HG03469 (cell line): ENCODE measurements around the gene VAMP5.
A peak's percentile ranks its signal among the peaks of the same experiment; 100 is the strongest.
"Not testable (repeated sequence)": the region's sequence is repeated elsewhere in the genome, so short reads cannot be mapped to it uniquely, and the experiment has no call there.

Experiments
- ATAC-seq: cut with Tn5 transposase; IDR thresholded peaks from one replicate; pipeline ENCODE4 v1.9.1; 2021; ENCODE audit warnings: mild to moderate bottlenecking, moderate library complexity, moderate number of reproducible peaks; ENCODE audit not compliant: unreplicated experiment

The VAMP5 gene, protein sequence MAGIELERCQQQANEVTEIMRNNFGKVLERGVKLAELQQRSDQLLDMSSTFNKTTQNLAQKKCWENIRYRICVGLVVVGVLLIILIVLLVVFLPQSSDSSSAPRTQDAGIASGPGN

DNA sequence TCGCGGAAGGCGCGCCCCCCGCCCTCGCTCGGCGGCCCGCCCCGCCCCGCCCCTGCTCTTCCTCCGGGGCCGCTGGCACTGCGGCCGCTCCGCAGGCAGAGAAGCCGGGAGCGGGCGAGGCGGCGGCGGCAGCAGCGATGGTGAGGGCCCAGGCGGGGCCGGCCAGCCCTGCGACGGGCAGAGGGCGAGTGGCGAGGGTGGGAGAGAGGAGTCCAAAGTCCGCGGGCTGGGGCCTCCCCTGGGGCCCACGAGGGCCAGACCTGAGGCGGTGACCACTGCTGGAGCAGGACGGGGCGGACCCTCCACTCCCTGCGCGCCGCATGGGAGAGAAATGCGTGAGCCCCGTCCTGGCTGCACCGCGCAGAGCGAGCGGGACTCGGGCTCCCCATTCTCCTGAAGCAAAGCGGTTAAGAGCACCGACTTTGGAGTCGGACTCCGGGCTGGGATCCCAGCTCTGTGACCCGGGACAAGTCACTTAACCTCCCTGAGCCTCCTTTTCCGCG, at the start of gene VAMP5:
Gene VAMP5 (plus strand): TSS at position 78 of the 503 bp plus-strand sequence. CDS start 60 bp downstream, at position 138.
- no peak for ATAC-seq

DNA sequence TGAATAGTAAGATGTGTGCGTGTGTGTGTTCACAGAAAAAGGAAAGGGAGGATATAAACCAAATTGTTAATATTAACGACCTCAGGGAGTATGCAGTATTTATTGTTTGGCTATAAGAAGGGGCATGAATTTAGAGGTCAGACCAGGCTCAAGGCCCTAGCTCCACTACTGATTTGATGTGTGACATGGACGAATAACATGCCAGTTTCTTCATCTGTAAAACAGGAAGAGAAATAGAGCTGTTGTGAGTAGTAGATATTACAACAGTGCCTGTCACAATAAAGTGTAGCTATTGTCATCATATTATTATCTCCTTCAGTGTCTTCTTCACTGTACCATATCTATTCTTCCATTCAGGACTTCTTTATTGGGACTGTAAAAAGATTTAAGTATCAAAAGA, 49.4 kb upstream of the VAMP5 start:
- no peak for ATAC-seq

DNA sequence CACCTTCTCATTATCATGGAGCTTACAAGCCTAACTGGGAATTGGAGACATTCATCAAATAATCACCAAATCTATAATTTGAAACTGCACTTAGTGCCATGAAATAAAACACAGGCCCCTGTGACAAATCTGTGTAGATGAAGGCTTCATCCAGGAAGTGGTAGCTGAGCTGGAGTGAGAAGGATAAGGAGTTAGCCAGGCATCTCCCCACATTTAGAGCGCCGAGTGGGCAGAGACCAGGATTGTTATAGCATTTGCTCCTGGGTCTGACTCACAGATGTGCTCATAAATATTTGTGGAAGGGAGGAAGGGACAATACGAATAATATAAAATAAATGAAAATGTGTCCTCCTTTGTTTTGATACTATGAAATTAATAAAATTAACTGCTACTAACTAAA, 47.8 kb upstream of the VAMP5 start:
- ATAC-seq = no peak

DNA sequence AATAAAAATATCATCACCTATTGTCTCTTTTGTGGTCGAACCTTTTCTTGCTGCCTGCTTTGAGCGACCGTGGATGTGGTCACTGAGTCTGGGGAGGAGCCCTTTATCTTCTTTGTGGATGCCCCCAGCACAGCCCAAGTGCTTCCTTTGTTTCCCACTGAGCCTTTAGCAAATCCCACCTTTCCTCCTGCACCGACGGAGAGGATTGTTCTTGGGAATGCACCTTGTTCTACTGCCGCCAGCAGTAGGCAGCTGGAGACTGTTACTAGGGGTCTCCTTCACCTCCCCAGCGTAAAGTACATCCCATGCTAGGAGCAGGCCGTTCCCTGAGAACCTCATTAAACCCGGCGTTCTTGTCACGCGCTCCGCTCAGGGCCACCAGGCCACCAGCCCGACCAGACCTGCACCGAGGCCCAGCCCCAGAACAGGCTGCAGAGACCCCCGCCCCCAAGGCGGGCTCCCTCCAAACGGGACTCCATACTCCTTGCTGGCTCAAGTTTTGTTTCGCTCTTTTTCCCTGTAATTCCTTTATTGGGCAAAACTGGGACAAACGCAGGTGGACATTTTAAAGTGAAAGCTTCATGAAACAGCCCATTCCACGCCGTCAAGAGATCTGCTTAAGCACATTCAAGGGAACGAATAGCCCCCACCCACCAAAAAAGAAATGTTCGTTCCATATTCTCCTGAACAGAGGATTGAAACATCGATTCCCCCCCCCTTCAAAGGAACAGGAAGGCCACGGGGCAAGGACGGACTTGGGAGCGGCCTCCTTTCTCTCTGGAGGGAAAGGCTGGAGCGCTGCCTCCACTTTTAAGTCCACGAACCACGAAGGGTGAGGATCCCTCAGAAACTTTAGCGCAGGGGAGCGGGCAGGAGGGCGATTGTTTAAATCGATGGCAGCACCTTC, 46.4 kb upstream of the VAMP5 start:
- no peak for ATAC-seq

DNA sequence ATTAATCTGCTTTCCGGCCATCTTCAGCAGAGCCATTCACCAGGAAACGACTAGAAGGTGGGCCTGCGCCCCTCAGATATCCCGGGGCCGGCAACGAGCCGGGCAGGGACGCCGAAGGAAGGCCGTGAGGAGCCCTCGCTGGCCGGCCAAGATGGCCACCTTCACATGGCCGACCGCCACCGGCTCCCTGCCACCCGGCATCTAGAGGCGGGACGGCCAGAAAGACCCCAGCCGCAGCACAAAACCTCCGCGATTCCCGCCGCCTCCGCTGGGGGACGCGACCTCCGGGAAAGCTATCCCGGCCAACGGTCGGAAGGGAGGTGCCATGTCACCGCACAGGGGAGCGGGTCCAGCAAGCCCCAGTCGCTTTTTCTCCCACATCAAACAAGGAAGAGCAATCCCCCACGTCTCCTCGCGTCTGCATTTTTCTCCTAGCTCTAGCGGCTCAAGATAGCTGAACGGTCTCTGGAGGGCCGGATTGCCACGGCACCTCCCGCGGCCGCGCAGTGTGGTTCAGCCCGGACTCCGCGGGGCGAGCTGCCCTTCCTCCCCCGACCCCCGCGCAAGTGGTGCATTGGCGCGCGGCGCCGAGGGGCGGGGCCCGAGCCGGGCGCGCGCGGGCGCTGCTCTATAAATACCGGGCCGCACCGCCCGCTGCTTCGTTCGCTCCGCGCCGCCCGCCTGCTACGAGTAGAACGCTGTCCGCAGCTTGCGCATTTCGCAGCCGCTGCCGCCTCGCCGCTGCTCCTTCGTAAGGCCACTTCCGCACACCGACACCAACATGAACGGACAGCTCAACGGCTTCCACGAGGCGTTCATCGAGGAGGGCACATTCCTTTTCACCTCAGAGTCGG, 45.5 kb upstream of the VAMP5 start, which contains the start of gene MAT2A:
Gene MAT2A (plus strand): TSS at position 662 of the 854 bp plus-strand sequence. CDS start 120 bp downstream, at position 782.
- ATAC-seq = peak; percentile 42

DNA sequence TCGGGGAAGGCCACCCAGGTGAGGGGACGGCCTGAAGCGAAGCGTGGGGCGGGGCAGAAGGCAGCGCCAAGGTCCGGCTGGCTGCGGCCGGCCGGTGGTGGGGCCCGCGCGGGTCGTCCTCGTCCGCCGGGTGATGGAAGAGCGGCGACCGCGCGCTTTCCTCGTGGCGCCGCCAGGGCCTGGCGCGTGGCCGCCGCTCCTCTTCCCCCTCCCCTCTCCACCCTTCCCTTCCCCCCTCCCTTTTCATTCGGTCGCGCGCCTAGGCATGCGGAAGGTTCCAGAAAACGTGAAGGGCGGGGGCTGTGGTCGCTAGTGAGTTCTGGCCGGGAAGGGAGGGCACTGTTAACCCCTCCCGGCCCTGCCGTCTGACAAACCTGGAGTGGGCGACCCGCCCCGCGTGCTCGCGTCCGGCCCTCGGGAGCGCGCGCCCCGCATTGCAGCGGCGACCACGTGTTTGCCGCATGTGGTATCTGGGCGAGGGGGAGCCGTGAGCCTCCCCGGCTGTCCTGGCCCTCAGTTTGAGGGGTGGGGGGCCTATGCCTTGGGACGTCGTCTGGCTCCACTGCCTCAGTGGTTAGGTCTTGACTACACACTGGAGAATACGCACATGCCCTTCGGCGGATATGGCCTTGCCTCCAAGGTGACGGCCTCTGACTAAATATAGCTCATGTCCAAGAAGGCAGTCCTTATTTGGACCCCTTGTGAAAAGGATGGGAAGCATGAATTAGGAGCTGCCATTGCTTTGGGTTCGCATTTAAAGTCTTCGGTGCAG, 44.7 kb upstream of the VAMP5 start:
- peak; percentile 21 for ATAC-seq

DNA sequence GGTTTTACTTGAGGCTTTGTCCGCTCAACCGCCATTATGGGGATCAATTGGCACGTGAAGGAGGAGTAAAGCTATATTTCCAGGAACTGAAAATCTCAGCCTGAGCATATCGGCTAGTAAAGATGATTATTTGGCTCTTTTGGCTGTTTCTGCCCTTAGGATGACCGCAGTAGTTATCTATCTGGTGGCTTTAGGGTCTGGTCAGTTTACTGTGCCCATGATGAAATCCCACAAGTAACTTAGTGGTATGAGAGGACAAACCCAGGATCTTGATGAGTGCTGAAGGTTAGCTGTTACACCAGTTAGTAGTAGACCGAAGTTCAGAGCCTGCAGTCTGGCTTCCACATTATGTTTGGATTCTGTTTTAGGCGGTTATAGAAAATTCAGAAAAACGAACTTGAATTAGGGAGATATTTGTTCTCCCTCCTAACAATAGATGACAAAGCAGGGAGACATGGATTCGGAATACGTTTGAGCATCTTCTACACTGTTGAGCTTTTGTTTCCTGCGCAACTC, 44.0 kb upstream of the VAMP5 start:
- no peak for ATAC-seq

DNA sequence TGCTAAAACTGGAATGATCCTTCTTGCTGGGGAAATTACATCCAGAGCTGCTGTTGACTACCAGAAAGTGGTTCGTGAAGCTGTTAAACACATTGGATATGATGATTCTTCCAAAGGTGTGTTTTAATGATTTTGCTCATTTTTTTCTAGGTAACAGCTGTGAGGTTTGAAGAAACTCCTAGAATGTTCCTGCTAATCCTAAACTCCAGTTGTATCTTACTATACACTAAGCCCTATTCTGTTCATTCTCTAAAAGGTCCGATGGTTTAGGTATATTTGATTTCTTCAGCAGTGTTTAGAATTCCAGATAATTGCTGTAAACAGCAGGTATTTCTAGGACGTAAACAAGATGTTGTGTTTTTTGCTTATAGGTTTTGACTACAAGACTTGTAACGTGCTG, 43.0 kb upstream of the VAMP5 start:
- ATAC-seq = no peak

DNA sequence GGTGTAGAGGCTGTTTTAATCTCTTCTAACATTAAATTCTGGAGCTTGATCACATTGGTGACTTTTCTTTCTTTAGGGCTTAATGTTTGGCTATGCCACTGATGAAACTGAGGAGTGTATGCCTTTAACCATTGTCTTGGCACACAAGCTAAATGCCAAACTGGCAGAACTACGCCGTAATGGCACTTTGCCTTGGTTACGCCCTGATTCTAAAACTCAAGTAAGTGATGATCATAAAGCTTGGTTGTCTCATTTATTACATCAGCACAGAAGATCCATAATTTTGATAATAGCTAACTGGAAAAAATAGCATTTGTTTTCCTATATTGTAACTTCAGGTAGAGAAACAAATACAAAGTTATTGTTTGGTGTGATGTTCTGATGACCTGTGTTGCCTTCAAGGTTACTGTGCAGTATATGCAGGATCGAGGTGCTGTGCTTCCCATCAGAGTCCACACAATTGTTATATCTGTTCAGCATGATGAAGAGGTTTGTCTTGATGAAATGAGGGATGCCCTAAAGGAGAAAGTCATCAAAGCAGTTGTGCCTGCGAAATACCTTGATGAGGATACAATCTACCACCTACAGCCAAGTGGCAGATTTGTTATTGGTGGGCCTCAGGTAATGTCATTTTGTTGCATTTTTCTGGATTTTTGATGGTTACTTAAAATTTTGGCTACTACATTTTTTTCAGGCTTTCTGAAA, 42.3 kb upstream of the VAMP5 start:
- ATAC-seq = no peak

DNA sequence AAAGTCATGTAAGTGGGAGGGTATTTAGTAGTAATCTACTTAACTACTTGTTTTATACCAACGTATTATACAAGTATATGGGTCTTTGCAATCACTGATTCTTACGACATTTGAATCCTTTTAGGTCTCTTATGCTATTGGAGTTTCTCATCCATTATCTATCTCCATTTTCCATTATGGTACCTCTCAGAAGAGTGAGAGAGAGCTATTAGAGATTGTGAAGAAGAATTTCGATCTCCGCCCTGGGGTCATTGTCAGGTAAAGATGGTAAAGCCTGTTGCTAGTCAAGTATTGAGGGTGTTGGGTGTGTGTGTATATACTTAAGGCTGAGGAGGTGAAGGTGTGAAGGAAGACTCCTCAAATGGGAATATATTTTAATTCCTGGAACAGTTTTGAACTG, 41.5 kb upstream of the VAMP5 start:
- no peak for ATAC-seq

DNA sequence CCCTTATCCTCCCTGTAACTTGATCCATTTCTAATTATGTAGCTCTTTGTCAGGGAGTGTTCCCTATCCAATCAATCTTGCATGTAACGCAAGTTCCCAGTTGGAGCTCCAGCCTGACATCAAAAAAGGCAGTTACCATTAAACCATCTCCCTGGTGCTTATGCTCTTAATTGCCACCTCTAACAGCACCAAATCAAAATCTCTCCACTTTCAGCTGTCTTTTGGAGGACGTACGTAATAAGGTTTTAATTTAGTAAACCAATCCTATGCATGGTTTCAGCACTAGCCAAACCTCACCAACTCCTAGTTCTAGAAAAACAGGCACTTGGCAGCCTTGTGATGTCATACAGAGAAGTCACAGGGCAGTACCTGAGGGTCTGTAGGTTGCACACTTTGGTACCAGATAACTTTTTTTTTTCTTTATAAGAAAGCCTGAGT, 40.0 kb upstream of the VAMP5 start:
- ATAC-seq = not testable (repeated sequence)

DNA sequence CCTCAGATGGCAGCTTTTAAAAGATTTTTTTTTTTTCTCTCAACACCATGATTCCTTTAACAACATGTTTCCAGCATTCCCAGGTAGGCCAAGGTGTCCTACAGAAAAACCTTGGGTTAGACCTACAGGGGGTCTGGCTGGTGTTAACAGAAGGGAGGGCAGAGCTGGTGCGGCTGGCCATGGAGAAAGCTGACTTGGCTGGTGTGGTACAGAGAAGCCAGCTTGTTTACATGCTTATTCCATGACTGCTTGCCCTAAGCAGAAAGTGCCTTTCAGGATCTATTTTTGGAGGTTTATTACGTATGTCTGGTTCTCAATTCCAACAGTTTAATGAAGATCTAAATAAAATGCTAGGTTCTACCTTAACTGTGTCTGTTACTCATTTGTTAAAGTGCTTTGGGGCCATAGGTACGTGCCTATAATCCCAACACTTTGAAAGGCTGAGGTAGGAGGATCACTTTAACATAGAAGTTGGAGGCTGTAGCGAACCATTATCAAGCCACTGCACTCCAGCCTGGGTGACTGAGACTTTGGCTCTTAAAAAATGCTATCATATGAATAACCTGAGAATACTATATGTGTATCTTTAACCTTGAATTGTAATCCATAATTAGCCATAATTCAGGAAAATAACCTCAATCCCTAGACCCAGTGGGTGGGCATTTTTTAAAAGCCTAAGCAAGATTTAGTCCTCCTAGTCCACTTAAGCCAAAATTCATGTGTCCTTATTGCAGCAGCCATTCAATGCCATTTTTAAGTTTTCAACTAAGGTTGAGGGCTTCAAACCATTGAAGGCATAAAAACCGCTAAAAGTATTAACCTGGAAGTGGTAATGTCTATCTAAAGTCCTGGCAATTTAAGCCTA, 39.1 kb upstream of the VAMP5 start:
- ATAC-seq = not testable (repeated sequence)

DNA sequence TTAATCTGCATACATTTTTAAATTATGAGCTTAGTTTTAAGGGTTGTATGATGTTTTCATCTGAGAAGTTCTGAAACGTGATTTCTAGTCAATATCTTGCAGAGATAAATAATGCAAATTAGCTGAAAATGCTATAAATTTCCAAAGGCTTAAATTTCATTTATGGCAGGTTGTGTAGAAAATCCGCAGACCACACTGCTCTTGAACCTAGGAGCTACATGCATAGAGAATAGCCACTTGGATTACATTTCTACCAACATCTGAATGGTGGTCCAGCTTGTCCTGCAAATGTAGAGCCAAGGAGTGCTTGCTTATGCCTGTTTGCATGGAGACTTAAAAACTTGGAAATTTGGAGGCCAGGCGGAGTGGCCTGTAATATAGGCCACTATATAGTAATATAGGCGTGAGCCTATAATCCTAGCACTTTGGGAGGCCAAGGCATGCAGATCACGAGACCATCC, 38.4 kb upstream of the VAMP5 start:
- ATAC-seq = no peak

DNA sequence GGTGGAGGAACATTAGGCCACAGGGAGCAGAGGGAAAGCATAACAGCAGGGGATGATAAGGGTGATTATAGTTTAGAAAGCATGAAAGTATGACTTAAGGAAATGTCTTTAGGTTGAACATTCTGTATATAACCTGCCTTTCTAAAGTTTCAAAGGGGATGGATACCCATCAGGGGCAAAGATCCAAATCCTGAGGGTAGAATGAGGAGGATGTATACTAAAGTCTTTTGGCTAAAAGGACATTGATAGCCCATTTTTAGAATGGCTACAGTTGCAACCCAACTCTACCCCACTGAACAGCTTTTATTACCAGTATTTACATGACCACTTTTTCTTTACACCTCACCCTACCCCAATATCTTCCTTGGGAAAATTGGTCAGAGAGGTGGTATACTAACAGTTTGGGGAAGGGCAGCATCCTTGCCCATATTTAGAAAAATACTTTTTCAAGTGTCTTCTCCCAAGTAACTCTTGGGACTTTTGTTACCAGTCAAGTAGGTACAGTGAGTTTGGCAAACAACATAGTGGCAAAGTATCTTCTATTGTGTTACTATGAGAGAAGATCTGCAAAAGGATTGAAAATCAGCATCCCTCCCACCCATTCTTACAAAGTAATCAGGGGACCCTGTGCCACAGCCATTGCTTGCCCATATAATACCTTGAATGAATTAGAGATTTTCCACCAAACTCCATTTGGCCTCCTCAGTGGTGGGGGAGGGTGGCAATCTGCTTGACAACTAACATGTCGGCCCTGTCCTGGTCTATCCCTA, 37.0 kb upstream of the VAMP5 start:
- ATAC-seq = no peak

DNA sequence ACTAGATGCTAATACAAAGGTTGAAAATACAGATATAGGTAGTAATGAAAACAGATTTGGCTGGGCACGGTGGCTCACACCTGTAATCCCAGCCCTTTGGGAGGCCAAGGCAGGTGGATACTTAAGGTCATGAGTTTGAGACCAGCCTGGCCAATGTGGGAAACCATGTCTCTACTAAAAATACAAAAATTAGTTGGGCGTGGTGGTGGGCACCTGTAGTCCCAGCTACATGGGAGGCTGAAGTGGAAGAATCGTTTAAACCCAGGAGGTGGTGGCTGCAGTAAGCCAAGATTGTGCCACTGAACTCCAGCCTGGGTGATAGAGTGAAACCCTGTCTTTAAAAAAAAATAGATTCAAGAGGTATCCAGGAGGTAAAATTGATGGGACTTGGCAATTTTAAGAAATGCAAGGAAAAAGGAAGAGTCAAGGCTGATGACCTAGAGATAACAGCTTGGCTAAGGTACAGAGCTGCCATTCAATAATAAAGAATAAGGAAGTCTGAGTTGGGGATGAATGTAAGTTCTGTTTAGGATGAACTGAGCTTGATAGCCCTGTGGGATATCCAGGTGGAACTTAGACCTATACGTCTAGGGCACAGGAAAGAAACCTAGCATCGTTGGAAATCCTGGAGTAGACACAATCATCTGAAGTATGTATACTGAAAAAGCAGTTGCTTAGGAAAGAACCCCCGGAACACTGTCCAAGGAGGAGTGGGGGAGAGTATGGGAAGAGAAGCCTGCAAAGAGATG, 36.2 kb upstream of the VAMP5 start:
- ATAC-seq = no peak

DNA sequence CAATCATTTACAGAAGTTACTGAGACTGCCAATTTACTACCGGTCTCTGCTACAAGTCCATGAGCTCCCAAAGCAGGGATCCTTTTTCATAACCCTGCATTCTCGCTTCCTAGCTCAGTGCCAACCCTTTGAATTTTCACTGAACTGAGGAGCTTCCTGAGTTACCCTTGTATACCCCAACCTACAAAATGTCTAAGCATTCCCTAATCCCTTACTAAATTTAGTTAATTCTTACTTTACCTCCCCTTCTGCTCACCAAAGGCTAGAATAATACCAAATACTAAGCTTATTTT, 35.7 kb upstream of the VAMP5 start:
- ATAC-seq = no peak

DNA sequence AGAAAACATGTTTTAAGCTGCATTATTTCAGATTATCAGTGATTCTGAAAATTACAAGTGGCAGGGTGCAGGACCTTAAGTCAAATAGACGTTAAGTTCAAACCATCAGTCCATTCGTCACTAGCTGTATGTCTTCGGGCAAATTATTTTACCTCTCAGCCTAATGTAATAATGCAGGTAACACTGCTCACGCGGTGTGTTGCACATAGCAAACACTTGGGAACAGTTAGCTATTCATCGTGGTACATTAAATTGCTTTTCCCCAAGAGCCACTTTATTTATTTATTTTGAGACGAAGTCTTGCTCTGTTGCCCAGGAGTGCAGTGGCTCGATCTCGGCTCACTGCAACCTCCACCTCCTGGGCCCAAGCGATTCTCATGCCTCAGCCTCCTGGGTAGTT, 35.1 kb upstream of the VAMP5 start:
- ATAC-seq = no peak
